ENCODE measurements around the gene SMNDC1.
"Not testable (repeated sequence)": the region's sequence is repeated elsewhere in the genome, so short reads cannot be mapped to it uniquely, and the experiment has no call there.

Gene SMNDC1

DNA sequence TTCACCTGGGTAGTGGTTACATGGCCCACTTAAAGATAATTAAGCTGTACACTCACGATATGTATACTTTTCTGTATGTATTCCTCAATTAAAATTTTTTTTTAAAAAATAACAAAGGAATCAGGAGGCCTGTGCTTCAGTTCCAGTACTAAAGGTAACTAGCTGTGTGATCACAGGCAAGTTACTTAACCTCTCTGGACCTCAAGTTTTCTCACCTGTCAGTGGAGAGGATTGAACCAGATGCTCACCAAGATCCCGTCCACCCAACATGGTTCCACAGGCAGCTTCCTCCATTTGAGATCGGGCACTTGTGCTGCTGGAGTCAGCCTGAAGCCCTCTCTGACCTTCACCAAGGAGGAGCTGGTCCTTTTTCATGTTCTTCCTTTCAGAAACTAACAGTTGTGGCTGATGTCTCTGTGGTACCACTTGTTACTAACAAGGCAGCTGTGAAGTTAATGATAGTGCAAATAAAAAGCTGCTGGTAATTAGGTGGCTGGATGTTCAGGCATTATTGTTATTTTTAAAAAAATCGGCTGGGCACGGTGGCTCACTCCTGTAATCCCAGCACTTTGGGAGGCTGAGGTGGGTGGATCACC lies 29.4 kb upstream of the SMNDC1 start:
- TF ChIP-seq, protein P1, sequence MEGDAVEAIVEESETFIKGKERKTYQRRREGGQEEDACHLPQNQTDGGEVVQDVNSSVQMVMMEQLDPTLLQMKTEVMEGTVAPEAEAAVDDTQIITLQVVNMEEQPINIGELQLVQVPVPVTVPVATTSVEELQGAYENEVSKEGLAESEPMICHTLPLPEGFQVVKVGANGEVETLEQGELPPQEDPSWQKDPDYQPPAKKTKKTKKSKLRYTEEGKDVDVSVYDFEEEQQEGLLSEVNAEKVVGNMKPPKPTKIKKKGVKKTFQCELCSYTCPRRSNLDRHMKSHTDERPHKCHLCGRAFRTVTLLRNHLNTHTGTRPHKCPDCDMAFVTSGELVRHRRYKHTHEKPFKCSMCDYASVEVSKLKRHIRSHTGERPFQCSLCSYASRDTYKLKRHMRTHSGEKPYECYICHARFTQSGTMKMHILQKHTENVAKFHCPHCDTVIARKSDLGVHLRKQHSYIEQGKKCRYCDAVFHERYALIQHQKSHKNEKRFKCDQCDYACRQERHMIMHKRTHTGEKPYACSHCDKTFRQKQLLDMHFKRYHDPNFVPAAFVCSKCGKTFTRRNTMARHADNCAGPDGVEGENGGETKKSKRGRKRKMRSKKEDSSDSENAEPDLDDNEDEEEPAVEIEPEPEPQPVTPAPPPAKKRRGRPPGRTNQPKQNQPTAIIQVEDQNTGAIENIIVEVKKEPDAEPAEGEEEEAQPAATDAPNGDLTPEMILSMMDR (conservative IDR thresholded peaks at IDR 0.05; ENCODE audit: low read length) = no peak
- TF ChIP-seq EZH2phosphoT487 (IDR thresholded peaks at IDR 0.05; ENCODE audit: borderline replicate concordance) = no peak
- H3K4me1 ChIP-seq (ENCODE audit: insufficient read depth, low read length, poor library complexity, severe bottlenecking) = peaks cover 4% of the 10 kb centered on the region
- H3K9me3 ChIP-seq (ENCODE audit: insufficient read depth, low read depth, low read length) = peaks cover 3% of the 10 kb centered on the region; the same call in 1 of the 2 replicates
- no peak overlapping the region for H3K9ac ChIP-seq (ENCODE audit: low read depth, low read length, poor library complexity, severe bottlenecking)
- no peaks in the 10 kb centered on the region for H3K9me2 ChIP-seq (replicated peaks; ENCODE audit: low read depth, low read length)
- no peak overlapping the region for H2AFZ ChIP-seq (ENCODE audit: low read length)
- no peaks in the 10 kb centered on the region for H4K20me1 ChIP-seq (ENCODE audit: insufficient read depth, low read length, poor library complexity, severe bottlenecking)
- no peak overlapping the region for H3K4me2 ChIP-seq (ENCODE audit: low read depth, low read length, poor library complexity, severe bottlenecking)
- no peaks in the 10 kb centered on the region for H3K36me3 ChIP-seq (ENCODE audit: insufficient read depth, low read length)
- no peaks in the 10 kb centered on the region for H3K79me2 ChIP-seq (ENCODE audit: insufficient read depth, low read length)
- no peaks in the 10 kb centered on the region for H3K27me3 ChIP-seq (ENCODE audit: insufficient read depth, low read length, poor library complexity, severe bottlenecking)
- no peaks in the 10 kb centered on the region for H3F3A ChIP-seq (ENCODE audit: low read depth)
- H3K4me3 ChIP-seq (ENCODE audit: low read length, poor library complexity, severe bottlenecking) = no peak overlapping the region

DNA sequence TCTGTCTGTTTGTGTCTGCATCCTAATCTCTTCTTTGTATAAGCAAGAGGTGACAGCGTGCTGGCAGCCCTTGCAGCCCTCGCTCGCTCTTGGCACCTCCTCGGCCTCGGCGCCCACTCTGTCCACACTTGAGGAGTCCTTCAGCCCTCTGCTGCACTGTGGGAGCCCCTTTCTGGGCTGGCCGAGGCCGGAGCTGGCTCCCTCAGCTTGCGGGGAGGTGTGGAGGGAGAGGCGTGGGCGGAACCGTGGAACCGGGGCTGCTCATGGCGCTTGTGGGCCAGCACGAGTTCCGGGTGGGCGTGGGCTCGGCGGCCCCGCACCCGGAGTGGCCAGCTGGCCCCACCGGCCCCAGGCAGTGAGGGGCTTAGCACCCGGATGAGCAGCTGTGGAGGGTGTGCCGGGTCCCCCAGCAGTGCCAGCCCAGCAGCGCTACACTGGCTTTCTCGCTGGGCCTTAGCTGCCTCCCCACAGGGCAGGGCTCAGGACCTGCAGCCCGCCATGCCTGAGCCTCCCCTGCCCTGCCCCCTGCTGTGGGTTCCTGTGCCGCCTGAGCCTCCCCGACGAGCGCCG lies 26.6 kb upstream of the SMNDC1 start:
- H3K9me2 ChIP-seq (replicated peaks; ENCODE audit: low read depth, low read length); H3K4me1 ChIP-seq (ENCODE audit: insufficient read depth, low read length, poor library complexity, severe bottlenecking); H3K4me2 ChIP-seq (ENCODE audit: low read depth, low read length, poor library complexity, severe bottlenecking); H3K27me3 ChIP-seq (ENCODE audit: insufficient read depth, low read length, poor library complexity, severe bottlenecking); H2AFZ ChIP-seq (ENCODE audit: low read length); H3K4me3 ChIP-seq (ENCODE audit: low read length, poor library complexity, severe bottlenecking); H3K36me3 ChIP-seq (ENCODE audit: insufficient read depth, low read length); H4K20me1 ChIP-seq (ENCODE audit: insufficient read depth, low read length, poor library complexity, severe bottlenecking); H3K9ac ChIP-seq (ENCODE audit: low read depth, low read length, poor library complexity, severe bottlenecking); H3F3A ChIP-seq (ENCODE audit: low read depth); H3K9me3 ChIP-seq (ENCODE audit: insufficient read depth, low read depth, low read length); H3K79me2 ChIP-seq (ENCODE audit: insufficient read depth, low read length): not testable (repeated sequence)

DNA sequence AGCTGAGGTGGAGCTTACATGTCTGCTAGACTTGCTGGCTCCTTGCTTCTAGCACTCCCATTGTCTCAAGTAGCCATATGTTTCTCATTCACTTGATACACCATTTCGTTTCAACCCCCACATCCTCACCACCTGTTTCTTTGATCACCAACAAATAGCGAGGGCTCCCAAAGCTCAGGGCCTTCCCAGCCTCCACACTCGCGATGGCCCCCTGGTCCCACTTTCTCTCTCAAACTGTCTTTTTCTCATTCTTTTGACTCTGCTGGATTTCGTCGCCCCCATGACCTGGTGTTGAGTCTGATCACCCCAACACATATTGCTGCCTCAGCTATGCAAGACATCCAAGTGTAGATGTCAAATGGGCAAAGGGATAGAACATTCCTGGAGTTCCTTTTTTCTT lies 26.0 kb upstream of the SMNDC1 start:
- H3K36me3 ChIP-seq (ENCODE audit: insufficient read depth, low read length) = no peaks in the 10 kb centered on the region
- H3K27me3 ChIP-seq (ENCODE audit: insufficient read depth, low read length, poor library complexity, severe bottlenecking) = no peaks in the 10 kb centered on the region
- no peak overlapping the region for H2AFZ ChIP-seq (ENCODE audit: low read length)
- no peak overlapping the region for H3K4me3 ChIP-seq (ENCODE audit: low read length, poor library complexity, severe bottlenecking)
- H4K20me1 ChIP-seq (ENCODE audit: insufficient read depth, low read length, poor library complexity, severe bottlenecking) = no peaks in the 10 kb centered on the region
- H3K9me3 ChIP-seq (ENCODE audit: insufficient read depth, low read depth, low read length) = peaks cover 3% of the 10 kb centered on the region; the same call in 1 of the 2 replicates
- no peaks in the 10 kb centered on the region for H3K9me2 ChIP-seq (replicated peaks; ENCODE audit: low read depth, low read length)
- no peaks in the 10 kb centered on the region for H3F3A ChIP-seq (ENCODE audit: low read depth)
- no peak overlapping the region for H3K9ac ChIP-seq (ENCODE audit: low read depth, low read length, poor library complexity, severe bottlenecking)
- no peaks in the 10 kb centered on the region for H3K79me2 ChIP-seq (ENCODE audit: insufficient read depth, low read length)
- H3K4me2 ChIP-seq (ENCODE audit: low read depth, low read length, poor library complexity, severe bottlenecking) = no peak overlapping the region
- no peak for TF ChIP-seq EZH2phosphoT487 (IDR thresholded peaks at IDR 0.05; ENCODE audit: borderline replicate concordance)
- TF ChIP-seq, protein P1 (conservative IDR thresholded peaks at IDR 0.05; ENCODE audit: low read length) = no peak
- peaks cover 4% of the 10 kb centered on the region for H3K4me1 ChIP-seq (ENCODE audit: insufficient read depth, low read length, poor library complexity, severe bottlenecking)

Data from Loucy (cell line).